GM18517 (cell line): ENCODE results near the gene OLFML2B.
"Not testable (repeated sequence)": the region's sequence is repeated elsewhere in the genome, so short reads cannot be mapped to it uniquely, and the experiment has no call there.

Source experiments
- ATAC-seq: cut with Tn5 transposase; IDR thresholded peaks from one replicate; pipeline ENCODE4 v1.9.1; 2021; ENCODE audit warnings: mild to moderate bottlenecking, moderate library complexity; ENCODE audit not compliant: unreplicated experiment

The OLFML2B gene

DNA sequence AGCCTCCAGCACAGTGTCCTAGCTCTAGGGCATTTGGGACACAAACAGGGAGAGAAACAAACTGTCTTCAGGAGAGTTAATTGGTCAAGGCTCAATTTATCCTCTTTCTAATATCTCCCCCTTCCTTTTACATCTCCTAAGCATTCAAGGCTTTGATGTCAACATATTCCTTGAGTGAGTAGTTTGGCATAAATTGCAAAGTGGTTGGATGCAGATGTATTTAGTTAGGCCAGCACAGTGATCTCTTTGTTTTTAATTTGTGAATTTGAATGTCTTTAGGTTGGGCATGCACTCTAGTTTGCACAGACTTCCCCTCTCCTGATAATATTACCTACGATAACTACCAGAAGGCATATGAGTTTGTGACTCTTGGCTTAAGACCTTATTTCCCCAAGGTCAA is 12.5 kb upstream of the OLFML2B start:
- ATAC-seq = no peak

- ATAC-seq = no peak
Observed at GRCh38 chr1:162035241-162035640, 11.6 kb upstream of the OLFML2B start.

GRCh38 chr1:162033428-162033827 is 9.8 kb upstream of the OLFML2B start:
- no peak for ATAC-seq

GRCh38 chr1:162030759-162031280 is 7.2 kb upstream of the OLFML2B start:
- ATAC-seq = no peak

DNA sequence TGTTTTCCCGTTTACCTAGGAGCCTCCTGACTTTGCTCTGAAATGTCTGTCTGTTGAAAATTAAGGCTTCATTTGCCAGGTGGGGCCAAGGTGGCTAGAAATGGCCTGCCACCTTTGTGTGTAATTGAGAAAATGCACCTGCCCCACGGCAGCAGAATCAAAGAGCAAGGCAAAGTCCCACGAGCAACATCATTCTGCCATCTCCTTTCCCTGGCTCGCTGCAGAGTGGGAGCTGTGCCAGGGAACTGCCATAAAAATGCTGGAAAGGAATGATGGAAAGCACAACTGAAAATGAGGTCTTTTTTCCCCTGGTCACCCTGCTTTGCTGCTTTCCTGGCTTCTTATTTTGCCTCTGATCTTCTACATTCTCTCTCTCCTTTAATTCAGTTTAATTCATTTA is 5.5 kb upstream of the OLFML2B start:
- no peak for ATAC-seq

DNA sequence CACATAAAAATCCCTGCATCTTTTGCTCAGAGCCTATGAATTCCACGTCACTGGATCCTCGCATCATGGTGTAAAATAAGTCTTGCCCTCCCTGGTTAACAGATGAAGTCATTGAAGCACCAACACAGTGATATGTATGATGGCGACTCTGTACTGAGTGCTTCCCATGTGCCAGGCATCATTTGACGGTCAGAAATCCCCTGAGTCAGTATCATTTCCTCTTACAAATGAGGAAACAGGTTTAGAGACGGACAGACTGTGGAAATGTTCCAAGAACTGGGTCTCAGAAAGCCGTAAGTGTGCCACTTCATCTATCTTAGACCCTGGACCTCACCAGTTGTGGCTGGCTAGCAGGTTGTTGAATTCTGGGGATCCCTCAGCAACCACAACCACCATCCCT is 5.1 kb upstream of the OLFML2B start:
- ATAC-seq = peak; percentile 67

DNA sequence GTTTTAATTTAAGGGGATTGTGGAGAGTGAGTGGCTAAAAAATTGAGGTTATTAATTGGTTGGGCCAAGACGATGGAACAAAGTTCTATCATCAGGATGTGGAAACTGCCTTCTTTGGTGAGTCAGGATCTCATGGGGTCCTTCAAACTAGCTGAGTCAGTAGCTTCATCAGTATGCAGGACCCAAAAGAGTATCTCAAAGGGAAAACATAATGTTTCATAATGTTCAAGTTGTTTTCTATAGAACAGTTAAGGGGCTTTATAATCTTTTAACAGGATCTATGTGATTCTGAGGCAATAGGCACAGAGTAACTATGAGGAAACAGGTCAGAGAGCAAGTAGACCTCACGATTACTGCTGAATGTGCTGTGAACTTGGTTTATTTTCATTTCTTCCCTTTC is 3.2 kb upstream of the OLFML2B start:
- no peak for ATAC-seq

DNA sequence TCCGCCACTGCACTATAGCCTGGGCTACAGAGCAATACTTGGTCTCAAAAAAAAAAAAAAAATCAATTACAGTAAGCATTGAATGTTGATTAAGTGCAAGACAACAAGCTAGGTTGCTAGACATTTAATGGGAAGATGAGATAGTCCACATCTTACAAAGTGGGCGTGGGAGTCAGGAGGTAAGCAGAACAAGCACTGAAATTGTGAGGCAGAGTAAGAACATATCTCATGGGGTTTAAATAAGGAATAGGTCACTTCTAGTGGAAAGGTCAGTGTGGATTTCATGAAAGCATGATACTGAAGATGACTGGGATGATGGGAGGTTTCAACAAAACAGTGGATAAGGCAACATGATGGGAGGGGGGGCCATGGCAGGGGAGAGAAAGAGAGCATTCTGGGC is 1.9 kb upstream of the OLFML2B start:
- ATAC-seq = no peak

DNA sequence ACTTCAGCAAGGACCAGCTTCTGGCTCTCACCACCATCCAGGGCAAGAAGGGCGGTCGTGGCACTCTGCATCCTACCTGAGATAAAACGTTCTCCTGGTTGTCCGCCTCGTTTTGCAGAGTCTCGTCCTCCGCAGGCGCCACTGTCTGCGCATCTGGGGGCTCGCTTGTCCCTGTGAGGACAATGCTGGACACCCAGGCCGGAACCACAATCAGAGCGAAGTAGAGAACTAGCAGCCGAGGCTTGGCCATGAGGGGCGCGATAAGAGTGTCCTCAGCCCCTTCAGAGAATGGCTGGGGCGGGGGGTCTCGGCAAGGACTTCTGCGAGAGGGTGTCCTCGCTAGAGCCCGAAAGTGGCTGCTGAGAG is 505 bp downstream of the OLFML2B start:
- no peak for ATAC-seq

- no peak for ATAC-seq
Observed at GRCh38 chr1:162022626-162023025, 1.0 kb downstream of the OLFML2B start.

- no peak for ATAC-seq
Observed at GRCh38 chr1:162021124-162021523, 2.5 kb downstream of the OLFML2B start.

DNA sequence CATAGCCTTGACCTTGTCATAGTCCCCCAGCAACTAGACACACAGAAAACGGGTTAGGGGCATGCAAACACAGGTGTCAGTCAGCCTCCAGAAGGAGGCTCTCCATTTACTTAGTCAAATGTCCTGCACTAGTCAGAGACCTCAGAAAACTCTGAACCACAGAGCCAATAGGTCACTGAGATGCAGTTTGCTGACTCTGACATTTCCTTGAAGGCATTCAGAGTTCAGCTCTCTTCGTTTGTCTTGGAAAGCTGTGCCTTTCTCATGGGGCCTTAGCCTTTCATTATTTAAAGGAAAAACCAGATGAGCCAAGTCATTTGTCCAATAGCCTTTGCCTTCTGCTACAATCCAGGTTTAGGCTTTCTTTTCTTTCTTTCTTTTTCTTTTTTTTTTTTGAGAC is 3.5 kb downstream of the OLFML2B start:
- no peak for ATAC-seq

GRCh38 chr1:162019446-162019845 is 4.2 kb downstream of the OLFML2B start:
- no peak for ATAC-seq

DNA sequence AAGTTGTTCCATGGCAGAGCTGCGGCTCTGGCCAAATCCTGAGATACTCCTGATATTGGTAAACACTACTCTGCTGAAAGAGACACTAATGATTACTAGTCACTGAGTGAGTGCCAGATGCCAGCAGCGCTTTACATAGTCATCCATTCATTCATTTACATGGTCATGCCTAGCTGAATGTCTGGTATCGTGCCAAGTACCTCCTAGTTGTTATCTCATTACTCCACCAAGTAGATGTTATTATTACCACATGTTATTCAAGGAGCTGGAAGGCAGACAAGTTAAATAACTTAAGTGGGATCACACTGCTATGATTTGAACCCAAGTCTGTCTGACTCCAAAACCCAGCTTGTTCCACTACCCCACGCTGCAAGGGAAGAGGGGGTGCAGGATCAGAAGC is 4.7 kb downstream of the OLFML2B start:
- no peak for ATAC-seq

DNA sequence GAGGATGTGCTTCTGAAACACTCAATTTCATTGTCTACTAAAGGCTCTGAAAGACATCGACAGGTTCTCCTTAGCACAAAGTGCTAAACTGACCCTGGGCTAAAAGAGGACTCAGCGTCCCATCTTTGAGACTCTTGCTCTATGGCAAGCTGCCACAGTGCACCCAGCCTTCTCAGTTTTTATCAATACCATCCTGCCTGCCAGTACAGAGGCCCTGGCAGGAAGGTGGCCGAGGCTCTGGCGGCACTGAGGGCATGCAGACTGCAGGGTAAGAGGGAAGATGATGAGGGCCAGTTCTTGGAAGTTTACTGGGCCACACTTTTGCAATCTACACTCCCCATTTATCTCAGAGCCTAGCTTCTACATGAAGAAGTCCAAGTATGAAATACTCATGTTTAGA is 5.3 kb downstream of the OLFML2B start:
- ATAC-seq = no peak

DNA sequence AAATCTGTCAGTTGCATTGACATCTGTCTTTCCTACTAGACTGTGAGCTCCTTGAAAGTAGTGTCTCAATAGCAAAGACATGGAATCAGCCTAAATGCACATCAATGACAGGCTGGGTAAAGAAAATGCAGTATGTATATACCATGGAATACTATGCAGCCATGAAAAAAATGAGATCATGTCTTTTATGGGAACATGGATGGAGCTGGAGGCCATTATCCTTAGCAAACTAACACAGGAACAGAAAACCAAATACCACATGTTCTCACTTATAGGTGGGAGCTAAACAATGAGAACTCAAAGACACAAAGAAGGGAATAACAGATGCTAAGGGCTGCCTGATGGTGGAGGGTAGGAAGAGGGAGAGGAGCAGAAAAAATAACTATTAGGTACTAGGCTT is 5.9 kb downstream of the OLFML2B start:
- not testable (repeated sequence) for ATAC-seq

DNA sequence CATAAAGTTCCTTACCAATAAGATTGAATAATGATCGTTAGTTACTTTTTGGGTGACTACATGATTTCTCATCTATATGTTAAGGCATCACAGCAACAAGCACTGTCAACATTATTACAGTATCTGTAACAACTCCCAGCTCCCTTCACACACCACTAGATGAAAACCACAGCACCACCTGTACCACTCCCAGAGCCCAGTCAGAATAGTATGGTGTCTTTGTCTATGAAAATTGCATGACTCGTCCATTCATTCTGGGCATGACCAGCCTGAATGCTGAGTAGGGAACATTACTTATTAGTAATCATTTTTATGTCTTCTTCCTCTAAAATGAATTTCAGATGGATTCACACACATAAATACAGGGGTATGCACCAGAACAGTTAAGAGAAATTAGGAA is 7.0 kb downstream of the OLFML2B start:
- ATAC-seq = no peak

DNA sequence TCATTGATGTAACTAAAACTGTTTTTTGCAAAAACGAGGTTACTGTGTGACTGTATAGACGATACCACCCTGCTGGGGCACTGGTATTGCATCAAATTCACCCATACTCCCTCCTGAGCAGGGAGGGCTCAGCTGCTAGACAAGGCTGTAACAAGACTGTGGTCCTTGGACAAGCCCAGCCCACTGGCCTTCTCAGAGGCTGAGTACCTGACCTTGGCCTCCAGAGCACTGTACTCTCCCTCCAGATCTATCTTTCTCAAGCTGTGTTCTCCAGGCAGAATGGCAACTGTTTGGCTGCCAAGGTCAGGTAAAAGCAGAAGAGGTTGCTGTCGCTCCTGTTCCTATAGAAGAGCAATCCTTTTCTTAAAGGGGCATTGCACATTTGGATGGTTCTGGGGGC is 8.5 kb downstream of the OLFML2B start:
- ATAC-seq = no peak

- no peak for ATAC-seq
Observed at GRCh38 chr1:162014202-162014601, 9.5 kb downstream of the OLFML2B start.

- no peak for ATAC-seq
Observed at GRCh38 chr1:162013289-162013688, 10.4 kb downstream of the OLFML2B start.

DNA sequence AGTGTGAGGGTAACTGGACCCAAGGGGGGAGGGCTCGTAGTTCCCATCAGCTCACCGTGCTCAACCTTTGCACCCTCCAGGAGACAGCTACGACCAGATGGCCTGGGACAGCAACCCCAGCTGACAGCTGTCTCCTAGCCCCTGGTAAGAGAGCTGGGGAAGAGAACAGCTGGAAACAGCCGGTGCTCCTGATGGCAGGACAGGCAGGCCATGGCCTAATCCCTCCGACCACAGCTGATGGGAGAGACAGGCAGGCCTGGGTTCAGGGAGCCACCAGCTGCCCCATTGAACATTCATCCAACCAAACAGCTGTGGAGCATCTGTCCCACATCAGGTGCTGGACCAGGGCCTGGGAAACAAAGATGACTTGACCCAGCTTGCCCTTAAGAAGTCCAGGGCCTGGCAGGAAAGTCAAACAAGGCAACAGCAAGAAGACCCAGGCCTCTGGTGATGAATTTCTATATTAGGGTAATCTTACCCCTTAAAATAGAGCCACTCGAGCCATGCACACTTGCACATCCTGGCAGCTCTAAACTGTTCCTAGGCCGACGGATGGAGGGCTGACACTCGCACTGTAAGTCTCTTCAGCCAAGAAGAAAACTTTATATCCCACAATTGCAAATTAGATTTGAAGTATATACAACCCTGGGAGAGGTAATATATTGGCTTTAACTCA is 12.2 kb downstream of the OLFML2B start:
- no peak for ATAC-seq

- no peak for ATAC-seq
Observed at GRCh38 chr1:162010175-162010506, 13.5 kb downstream of the OLFML2B start.

GRCh38 chr1:162009501-162010174 is 14.0 kb downstream of the OLFML2B start:
- no peak for ATAC-seq
